H9 (cell line): Measurements from ENCODE around the gene XPNPEP2. TPM values are rescaled to one million over a fixed set of nuclear protein-coding genes. Genes with fewer than 3 reads are reported as not detected.

Experiments
- DNase-seq: peaks from one replicate; pipeline ENCODE4 v3.0.0-alpha.2; 2017
- H2AFZ ChIP-seq: one replicate; pipeline ENCODE4 v1.6.1; 2013; ENCODE audit warnings: mild to moderate bottlenecking, low read length, control low read depth, moderate library complexity
- H2AK5ac ChIP-seq: 2 replicates; pipeline ENCODE4 v1.6.1; 2013; ENCODE audit warnings: low read length, control low read depth, mixed read lengths; ENCODE audit not compliant: insufficient read length
- H2BK120ac ChIP-seq: one replicate; pipeline ENCODE4 v1.6.1; 2013; ENCODE audit warnings: low read depth, mild to moderate bottlenecking, low read length, control low read depth, inconsistent platforms; ENCODE audit not compliant: poor library complexity, severe bottlenecking
- H2BK12ac ChIP-seq: 2 replicates; pipeline ENCODE4 v1.6.1; 2013; ENCODE audit warnings: low read length, control low read depth, mixed read lengths, low read depth; ENCODE audit not compliant: insufficient read length
- H2BK15ac ChIP-seq: 2 replicates; pipeline ENCODE4 v1.6.1; 2013; ENCODE audit warnings: low read depth, low read length, control low read depth
- H2BK20ac ChIP-seq: one replicate; pipeline ENCODE4 v1.6.1; 2013; ENCODE audit warnings: low read depth, mild to moderate bottlenecking, low read length, control low read depth, inconsistent platforms; ENCODE audit not compliant: poor library complexity, severe bottlenecking
- H2BK5ac ChIP-seq: 2 replicates; pipeline ENCODE4 v1.6.1; 2013; ENCODE audit warnings: low read length, control low read depth, mixed read lengths; ENCODE audit not compliant: insufficient read length
- H3K14ac ChIP-seq: 2 replicates; pipeline ENCODE4 v1.6.1; 2013; ENCODE audit warnings: low read length, control low read depth; ENCODE audit not compliant: insufficient read depth
- H3K18ac ChIP-seq: 2 replicates; pipeline ENCODE4 v1.6.1; 2013; ENCODE audit warnings: low read depth, mild to moderate bottlenecking, mixed read lengths, low read length, control low read depth; ENCODE audit not compliant: insufficient read length
- H3K23ac ChIP-seq: 2 replicates; pipeline ENCODE4 v1.6.1; 2013; ENCODE audit warnings: low read length, control low read depth, mixed read lengths, low read depth; ENCODE audit not compliant: insufficient read length
- H3K23me2 ChIP-seq: 2 replicates; pipeline ENCODE4 v1.6.1; 2013; ENCODE audit warnings: low read depth, mild to moderate bottlenecking, mixed read lengths, low read length, control low read depth; ENCODE audit not compliant: insufficient read length, poor library complexity, severe bottlenecking
- H3K27ac ChIP-seq: 2 replicates; pipeline ENCODE4 v1.5.1; 2013; ENCODE audit warnings: low read length, control low read depth, mixed read lengths, low read depth; ENCODE audit not compliant: insufficient read length
- H3K27me3 ChIP-seq: 2 replicates; pipeline ENCODE4 v1.6.1; 2013; ENCODE audit warnings: low read length, control low read depth, inconsistent platforms; ENCODE audit not compliant: insufficient read depth
- H3K4ac ChIP-seq: 2 replicates; pipeline ENCODE4 v1.6.1; 2013; ENCODE audit warnings: low read depth, mild to moderate bottlenecking, control low read depth, inconsistent platforms, low read length, moderate library complexity
- H3K4me1 ChIP-seq: 2 replicates; pipeline ENCODE4 v1.6.1; 2013; ENCODE audit warnings: low read length, control low read depth, inconsistent platforms; ENCODE audit not compliant: insufficient read depth
- H3K4me2 ChIP-seq: 2 replicates; pipeline ENCODE4 v1.6.1; 2013; ENCODE audit warnings: low read length, control low read depth, mixed read lengths; ENCODE audit not compliant: insufficient read length, insufficient read depth
- H3K56ac ChIP-seq: 2 replicates; pipeline ENCODE4 v1.6.1; 2013; ENCODE audit warnings: low read depth, mild to moderate bottlenecking, mixed read lengths, low read length, control low read depth; ENCODE audit not compliant: insufficient read length
- H3K79me1 ChIP-seq: 2 replicates; pipeline ENCODE4 v1.6.1; 2013; ENCODE audit warnings: low read depth, mild to moderate bottlenecking, moderate library complexity, low read length, control low read depth, inconsistent platforms; ENCODE audit not compliant: insufficient read depth, poor library complexity, severe bottlenecking
- H3K79me2 ChIP-seq: 2 replicates; pipeline ENCODE4 v1.6.1; 2013; ENCODE audit warnings: low read length, control low read depth, inconsistent platforms; ENCODE audit not compliant: insufficient read depth
- H3K9ac ChIP-seq: 2 replicates; pipeline ENCODE4 v1.6.1; 2013; ENCODE audit warnings: low read length, control low read depth, mixed read lengths; ENCODE audit not compliant: insufficient read length; ENCODE audit errors: extremely low read depth
- H3K9me3 ChIP-seq: one replicate; pipeline ENCODE4 v1.6.1; 2013; ENCODE audit warnings: low read depth, low read length, inconsistent platforms; ENCODE audit not compliant: control insufficient read depth
- H3T11ph ChIP-seq: one replicate; pipeline ENCODE4 v1.6.1; 2013; ENCODE audit warnings: mild to moderate bottlenecking, low read length, control low read depth, inconsistent platforms
- H4K20me1 ChIP-seq: one replicate; pipeline ENCODE4 v1.6.1; 2013; ENCODE audit not compliant: control insufficient read depth, insufficient read length, insufficient read depth
- H4K5ac ChIP-seq: 2 replicates; pipeline ENCODE4 v1.6.1; 2013; ENCODE audit warnings: low read depth, mild to moderate bottlenecking, mixed read lengths, low read length, control low read depth; ENCODE audit not compliant: insufficient read length
- H4K8ac ChIP-seq: replicated peaks from 2 replicates; pipeline ENCODE4 v1.6.1; 2013; ENCODE audit warnings: low read length, control low read depth, mixed read lengths, low read depth; ENCODE audit not compliant: insufficient read length
- H4K91ac ChIP-seq: 2 replicates; pipeline ENCODE4 v1.6.1; 2013; ENCODE audit warnings: low read depth, mild to moderate bottlenecking, moderate library complexity, mixed read lengths, low read length, control low read depth; ENCODE audit not compliant: insufficient read length
- H3K27ac Mint-ChIP-seq, 3 experiments: 2 replicates in 2 of 3; 3 replicates in 1 of 3; pipeline ENCODE4 v1.8.0; 2020 to 2021; ENCODE audit warnings: mixed read lengths in 3 of 3, mild to moderate bottlenecking in 1 of 3, moderate library complexity in 1 of 3
- H3K27me3 Mint-ChIP-seq: 2 replicates; pipeline ENCODE4 v1.8.0; 2021; ENCODE audit warnings: low read depth, mild to moderate bottlenecking, moderate library complexity, mixed read lengths
- H3K36me3 Mint-ChIP-seq, 3 experiments: 2 replicates in 2 of 3; 3 replicates in 1 of 3; pipeline ENCODE4 v1.8.0; 2020 to 2021; ENCODE audit warnings: low read depth in 3 of 3, mixed read lengths in 3 of 3; ENCODE audit not compliant: insufficient read depth in 1 of 3
- H3K4me1 Mint-ChIP-seq, 2 experiments: 2 replicates each; pipeline ENCODE4 v1.8.0; 2020; ENCODE audit warnings: mixed read lengths in 2 of 2
- H3K4me3 Mint-ChIP-seq, 2 experiments: 2 replicates in 1 of 2; 3 replicates in 1 of 2; pipeline ENCODE4 v1.8.0; 2020 to 2021; ENCODE audit warnings: mild to moderate bottlenecking in 2 of 2, mixed read lengths in 2 of 2, moderate library complexity in 1 of 2
- H3K9me3 Mint-ChIP-seq, 2 experiments: 2 replicates in 1 of 2; 3 replicates in 1 of 2; pipeline ENCODE4 v1.8.0; 2020; ENCODE audit warnings: mild to moderate bottlenecking in 2 of 2, mixed read lengths in 2 of 2, moderate library complexity in 1 of 2
- CTCF ChIP-seq: fragments of 200-600 bp; sonication (generic); conservative IDR thresholded peaks from 3 replicates; pipeline ENCODE4 v1.8.0; 2021; ENCODE audit warnings: antibody characterized with exemption, mild to moderate bottlenecking
- WGBS: extraction: QIAGEN DNeasy Blood & Tissue Kit; methylation state at CpG from one replicate; pipeline ENCODE4 v1.1.7; 2013; ENCODE audit warnings: missing lambda C conversion rate, low lambda C conversion rate, mixed read lengths; ENCODE audit not compliant: insufficient read length; ENCODE audit errors: extremely low coverage; 5-methylcytosine and 5-hydroxymethylcytosine counted together
- total RNA-seq: library from RNA; stranded (reverse); gene quantifications from 2 replicates; pipeline ENCODE4 v1.2.1, GENCODE V29; 2021

Gene XPNPEP2
- total RNA-seq, 1 experiment from 2014 or later = 0.11 TPM

GRCh38 chrX:129695937-129696336 is 42.8 kb upstream of the XPNPEP2 start:
- Histone ChIP-seq H3K18ac (no peak overlapping the region), H2BK5ac (no peak overlapping the region), H4K91ac (no peak overlapping the region), H3K9ac (no peak overlapping the region), H2AFZ (no peak overlapping the region), H3K14ac (no peak overlapping the region), H3K79me2 (no peaks in the 10 kb centered on the region), H3K4ac (no peak overlapping the region), H3K4me1 (peaks cover 9% of the 10 kb centered on the region; the same call in 1 of the 2 replicates), H2BK20ac (no peak overlapping the region), H3K23me2 (no peaks in the 10 kb centered on the region), H2BK15ac (no peak overlapping the region), H4K20me1 (no peaks in the 10 kb centered on the region), H3K4me2 (no peak overlapping the region), H3K27ac (no peak overlapping the region), H3K9me3 (peaks cover 8% of the 10 kb centered on the region), H3T11ph (no peak overlapping the region), H3K23ac (no peak overlapping the region), H4K8ac (no peak overlapping the region), H4K5ac (no peak overlapping the region), H2AK5ac (no peak overlapping the region), H2BK120ac (no peak overlapping the region), H2BK12ac (no peak overlapping the region), H3K56ac (no peak overlapping the region), H3K27me3 (no peaks in the 10 kb centered on the region; the same call in 1 of the 2 replicates), H3K79me1 (no peaks in the 10 kb centered on the region)
- Mint-ChIP-seq H3K27ac (no peak overlapping the region), H3K4me1 (peaks cover 33 to 42% of the 10 kb centered on the region in 2 experiments), H3K36me3 (peaks cover 2 to 14% (median 5%) of the 10 kb centered on the region in 3 experiments; a peak in 4 of 7 replicates), H3K9me3 (peaks cover 0 to 72% of the 10 kb centered on the region in 2 experiments; a peak in 3 of 5 replicates), H3K27me3 (peaks cover 31% of the 10 kb centered on the region), H3K4me3 (0 out of 5 replicates have a peak overlapping the region, but pooled peaks of 1 of the 2 experiments have one; percentile 21)
- no peak for TF ChIP-seq CTCF
- no CpG with 5 or more reads among the region's 8 CpGs for WGBS
- DNase-seq = no peak
